NOMO-1 (cell line): ENCODE results near the gene LCE2A.

Source experiments
- DNase-seq, 2 experiments: peaks; one replicate each; lab custom pipeline; 2025; ENCODE audit not compliant: unreplicated experiment in 2 of 2; lab: John Stamatoyannopoulos, UW

Gene LCE2A

GRCh38 chr1:152741656-152742055 lies 43.5 kb downstream of the LCE2A start:
- DNase-seq = no peak

GRCh38 chr1:152743371-152744145 lies 45.4 kb downstream of the LCE2A start:
- DNase-seq = no peak

GRCh38 chr1:152745289-152745704 lies 47.2 kb downstream of the LCE2A start:
- peak in 1 of 2 experiments; percentile 22 for DNase-seq

DNA sequence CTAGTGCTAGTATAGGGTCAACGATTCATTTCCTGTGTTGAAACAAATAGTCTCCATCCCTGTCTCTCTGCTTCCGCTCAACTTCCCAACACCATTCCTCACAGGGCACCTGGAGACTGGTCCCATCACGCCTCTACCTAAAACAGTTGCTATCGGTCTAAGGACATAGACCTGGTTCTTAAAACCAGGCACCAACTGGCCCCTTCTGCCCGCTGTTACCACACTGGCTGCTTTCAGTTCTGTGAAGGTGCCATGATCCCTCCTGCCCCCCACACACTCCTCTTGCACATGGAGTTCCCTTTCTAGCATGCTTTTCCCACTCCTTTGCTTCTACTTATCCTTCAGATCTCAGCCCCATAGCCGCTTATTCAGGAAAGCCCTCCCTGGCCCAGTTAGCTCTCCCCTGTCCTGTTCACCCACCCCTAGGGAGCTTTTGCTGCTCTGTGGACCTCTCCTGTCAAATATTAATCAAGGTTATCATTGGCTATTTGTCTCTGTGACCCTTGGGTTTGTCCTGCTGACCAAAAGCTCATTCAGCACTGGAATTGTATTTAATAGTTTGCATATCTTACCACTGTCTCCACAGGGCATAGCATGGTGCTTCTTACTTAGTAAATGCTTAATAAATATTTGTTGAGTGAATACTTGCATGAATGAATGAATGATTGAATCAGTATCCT lies 47.8 kb downstream of the LCE2A start:
- no peak for DNase-seq

GRCh38 chr1:152747831-152748230 lies 49.7 kb downstream of the LCE2A start:
- no peak for DNase-seq
